Activated T-cell treated with anti-CD3 and anti-CD28 coated beads, Interleukin-2, amount 50 U/mL, for 24 hours (primary cell): Measurements from ENCODE around the gene GGCX.
"Not testable (repeated sequence)": the region's sequence is repeated elsewhere in the genome, so short reads cannot be mapped to it uniquely, and the experiment has no call there.

Experiments used
- DNase-seq: peaks from one replicate; pipeline ENCODE4 v3.0.0-alpha.2; 2020
- H3K27ac Mint-ChIP-seq: 2 replicates; pipeline ENCODE4 v1.8.0; 2020; ENCODE audit warnings: mild to moderate bottlenecking, mixed read lengths
- H3K27me3 Mint-ChIP-seq: 2 replicates; pipeline ENCODE4 v1.8.0; 2020; ENCODE audit warnings: mixed read lengths
- H3K36me3 Mint-ChIP-seq: 2 replicates; pipeline ENCODE4 v1.8.0; 2020; ENCODE audit warnings: low read depth, mixed read lengths
- H3K4me1 Mint-ChIP-seq: 2 replicates; pipeline ENCODE4 v1.8.0; 2020; ENCODE audit warnings: low read depth, mixed read lengths
- H3K4me3 Mint-ChIP-seq: 2 replicates; pipeline ENCODE4 v1.8.0; 2020; ENCODE audit warnings: mild to moderate bottlenecking, moderate library complexity, mixed read lengths
- H3K9me3 Mint-ChIP-seq: 2 replicates; pipeline ENCODE4 v1.8.0; 2020; ENCODE audit warnings: mixed read lengths

GGCX gene

DNA sequence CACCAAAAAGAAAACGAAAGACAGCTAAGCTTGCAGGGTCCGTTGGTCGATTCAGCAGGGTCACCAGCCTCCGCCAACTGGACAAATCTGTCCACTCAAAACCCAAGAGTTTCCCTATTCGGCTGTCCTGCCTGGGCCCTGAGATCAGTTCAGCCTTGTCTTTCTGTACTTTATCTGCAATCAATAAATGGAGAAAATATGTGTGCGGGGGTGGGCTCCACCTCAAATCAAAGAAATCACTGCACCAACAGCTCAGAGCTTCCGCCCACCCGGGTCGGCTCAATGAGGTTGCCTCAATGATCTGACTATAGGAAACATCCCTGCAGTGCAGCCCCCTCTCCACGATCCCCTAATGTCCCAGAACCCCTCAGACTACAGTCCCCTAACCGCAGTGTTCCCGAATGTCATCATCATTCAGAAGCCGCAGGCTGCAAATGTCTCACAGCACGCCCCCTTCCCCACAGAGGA is 447 bp downstream of the GGCX start:
- peak overlapping the region; percentile 98 for H3K27ac Mint-ChIP-seq
- no peaks in the 10 kb centered on the region for H3K27me3 Mint-ChIP-seq
- peaks cover 46% of the 10 kb centered on the region for H3K36me3 Mint-ChIP-seq
- no peaks in the 10 kb centered on the region for H3K9me3 Mint-ChIP-seq
- peak overlapping the region; percentile 94 for H3K4me3 Mint-ChIP-seq
- peaks cover 39% of the 10 kb centered on the region for H3K4me1 Mint-ChIP-seq
- DNase-seq, result no peak

DNA sequence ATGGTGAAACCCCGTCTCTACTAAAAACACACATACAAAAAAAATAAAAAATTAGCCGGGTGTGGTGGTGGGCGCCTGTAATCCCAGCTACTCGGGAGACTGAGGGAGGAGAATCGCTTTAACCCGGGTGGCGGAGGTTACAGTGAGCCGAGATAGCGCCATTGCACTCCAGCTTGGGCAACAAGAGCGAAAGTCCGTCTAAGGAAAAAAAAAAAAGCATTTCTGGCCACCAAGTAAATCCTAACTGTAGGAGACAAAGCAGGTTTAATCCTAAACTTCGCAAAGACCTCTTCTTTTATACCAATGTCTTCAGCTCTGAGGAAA is 928 bp downstream of the GGCX start:
- H3K27me3 Mint-ChIP-seq, H3K9me3 Mint-ChIP-seq, DNase-seq: not testable (repeated sequence)
- Mint-ChIP-seq H3K4me1 (peaks cover 40% of the 10 kb centered on the region), H3K27ac (peak overlapping the region; percentile 98), H3K4me3 (peak overlapping the region; percentile 94), H3K36me3 (peaks cover 50% of the 10 kb centered on the region)

DNA sequence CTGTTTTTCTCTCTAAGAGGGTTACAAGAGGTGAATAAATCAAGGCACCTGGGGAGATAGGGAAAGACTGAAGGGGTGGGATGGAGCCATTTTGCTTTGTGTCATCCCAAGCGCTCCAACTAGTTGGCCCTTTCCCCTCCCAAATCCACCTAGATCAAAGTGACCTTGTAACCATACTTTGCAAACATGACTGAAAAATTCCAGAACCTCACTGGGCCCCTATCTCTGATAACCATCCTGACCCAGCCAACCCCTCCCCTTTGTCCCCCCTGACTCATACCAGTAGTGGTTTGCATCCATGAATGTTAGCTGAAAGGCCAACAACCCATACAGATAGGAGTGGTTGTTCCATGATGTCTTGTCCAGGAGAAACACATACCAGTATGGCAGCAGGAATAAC is 3.1 kb downstream of the GGCX start:
- H3K4me1 Mint-ChIP-seq, result peaks cover 38% of the 10 kb centered on the region
- peak overlapping the region; percentile 53 for H3K27ac Mint-ChIP-seq
- no peak for DNase-seq
- H3K27me3 Mint-ChIP-seq, result no peaks in the 10 kb centered on the region
- peaks cover 71% of the 10 kb centered on the region for H3K36me3 Mint-ChIP-seq
- H3K4me3 Mint-ChIP-seq, result no peak overlapping the region
- no peaks in the 10 kb centered on the region for H3K9me3 Mint-ChIP-seq

DNA sequence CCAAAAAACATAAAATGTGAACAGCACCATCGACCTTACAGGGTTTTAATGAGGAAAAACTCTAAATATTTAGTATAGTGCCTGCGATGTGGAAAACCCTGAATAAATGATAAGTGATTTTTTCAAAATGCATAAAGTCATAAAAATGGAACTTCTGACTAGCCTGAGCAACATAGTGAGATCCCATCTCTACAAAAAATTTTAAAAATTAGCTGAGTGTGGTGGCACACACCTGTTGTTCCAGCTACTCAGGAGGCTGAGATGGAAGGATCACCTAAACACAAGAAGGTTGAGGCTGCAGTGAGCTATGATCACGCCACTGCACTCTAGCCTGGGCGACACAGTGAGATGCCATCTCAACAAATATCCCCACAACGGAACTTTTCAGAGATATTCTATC is 4.2 kb downstream of the GGCX start:
- H3K36me3 Mint-ChIP-seq, result peaks cover 81% of the 10 kb centered on the region
- peaks cover 37% of the 10 kb centered on the region for H3K4me1 Mint-ChIP-seq
- no peaks in the 10 kb centered on the region for H3K9me3 Mint-ChIP-seq
- H3K27ac Mint-ChIP-seq, result no peak overlapping the region
- H3K4me3 Mint-ChIP-seq, result no peak overlapping the region
- no peaks in the 10 kb centered on the region for H3K27me3 Mint-ChIP-seq
- no peak for DNase-seq

DNA sequence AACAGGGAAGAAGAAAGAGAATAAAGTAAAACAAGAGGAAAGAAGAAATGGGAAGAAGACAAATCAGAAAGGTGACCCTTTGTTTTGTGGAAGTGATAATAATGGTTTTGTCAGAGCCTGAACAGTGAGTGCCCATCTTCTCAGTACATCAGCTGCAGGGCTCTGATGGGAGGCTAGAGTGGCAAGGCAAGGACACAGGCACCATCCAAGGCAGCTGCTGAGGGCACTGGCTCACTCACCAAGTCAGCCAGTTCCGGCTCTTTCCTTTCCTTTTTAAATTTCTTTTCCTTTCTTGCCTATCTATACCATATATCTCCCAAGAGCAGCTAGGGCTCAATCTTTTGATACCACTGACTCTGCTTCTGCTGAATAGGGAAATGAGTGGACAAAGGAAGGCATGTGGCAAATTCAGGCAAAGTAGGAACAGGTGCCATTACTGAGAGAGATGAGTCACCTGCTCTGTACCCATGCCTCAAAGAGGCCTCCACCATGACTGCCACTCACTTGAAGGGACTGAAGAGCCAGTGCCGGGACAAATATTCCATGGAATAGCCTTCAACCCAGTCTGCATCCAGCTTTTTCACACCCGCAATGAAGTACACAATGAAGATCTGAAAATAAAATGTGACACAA is 6.2 kb downstream of the GGCX start:
- Mint-ChIP-seq H3K27ac (peak overlapping the region; percentile 18), H3K9me3 (no peaks in the 10 kb centered on the region), H3K36me3 (peaks cover 93% of the 10 kb centered on the region), H3K4me3 (no peak overlapping the region), H3K4me1 (peaks cover 29% of the 10 kb centered on the region), H3K27me3 (no peaks in the 10 kb centered on the region)
- DNase-seq, result no peak

DNA sequence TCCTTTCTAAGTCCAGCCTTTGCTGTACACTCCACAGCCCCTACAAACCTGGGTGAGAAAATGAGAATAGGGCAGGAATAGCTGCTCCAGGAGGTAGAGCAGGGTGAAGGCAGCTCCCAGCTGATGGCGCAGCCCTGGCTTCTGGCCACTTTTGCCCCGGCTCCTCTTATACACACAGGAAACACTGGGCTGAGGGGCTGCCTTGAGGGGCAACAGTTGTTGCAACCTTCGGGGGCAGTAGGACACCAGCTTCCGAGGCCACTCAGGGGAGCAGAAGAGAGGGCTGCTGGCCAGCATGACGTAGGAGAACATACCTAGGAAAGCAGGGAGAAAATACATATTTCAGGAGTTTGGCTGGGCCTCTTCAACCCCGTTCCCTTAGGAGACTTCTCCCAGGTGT is 8.1 kb downstream of the GGCX start:
- Mint-ChIP-seq H3K36me3 (peaks cover 94% of the 10 kb centered on the region), H3K4me3 (no peak overlapping the region), H3K27me3 (no peaks in the 10 kb centered on the region), H3K27ac (no peak overlapping the region), H3K4me1 (peaks cover 11% of the 10 kb centered on the region), H3K9me3 (no peaks in the 10 kb centered on the region)
- DNase-seq, result no peak

DNA sequence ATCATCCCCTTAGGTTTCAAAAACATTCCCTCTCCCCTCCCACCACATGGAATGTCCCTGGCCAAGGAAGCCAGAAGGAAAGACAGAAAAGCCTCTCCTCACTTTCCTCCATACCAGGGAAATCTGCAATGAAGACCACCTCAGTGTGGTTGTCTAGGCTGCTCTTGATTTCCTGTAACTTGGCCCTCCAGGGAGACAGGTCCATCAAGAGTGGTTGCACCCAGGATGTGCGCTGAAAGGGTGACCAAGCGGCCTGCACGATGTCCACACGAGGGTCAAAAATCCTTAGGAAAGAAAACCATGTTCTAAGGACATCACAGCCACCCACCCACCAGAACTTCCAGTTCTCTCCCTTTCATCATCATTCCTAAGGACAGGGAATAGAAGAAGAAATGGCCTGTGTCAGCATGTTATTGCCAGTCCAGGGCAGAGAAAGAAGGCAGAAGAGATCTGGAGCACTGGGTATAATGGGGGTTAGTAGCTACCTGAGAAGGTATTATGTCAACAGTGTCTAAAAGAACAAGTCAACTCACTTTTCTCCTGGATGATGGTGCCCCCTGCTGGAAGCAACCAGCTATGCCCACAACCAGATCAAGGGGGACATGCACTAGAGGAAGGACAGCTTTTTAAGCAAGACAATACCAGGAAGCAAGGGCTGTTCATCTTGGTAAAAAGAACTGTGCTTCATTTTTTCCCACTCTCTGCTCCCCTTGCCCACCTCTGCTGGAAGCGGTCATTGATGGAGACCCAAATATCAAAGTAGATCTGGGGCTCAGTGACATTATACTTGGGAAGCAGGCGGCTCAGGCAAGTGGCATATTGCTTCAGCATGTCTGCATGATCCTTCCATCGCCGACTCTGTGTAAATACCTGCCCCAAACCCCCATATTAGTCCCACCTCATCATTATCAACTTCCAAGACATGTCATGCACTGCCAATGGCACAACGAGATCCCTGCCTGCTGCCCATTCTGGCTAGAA is 9.3 kb downstream of the GGCX start:
- no peak overlapping the region for H3K4me3 Mint-ChIP-seq
- H3K36me3 Mint-ChIP-seq, result peaks cover 91% of the 10 kb centered on the region
- H3K27ac Mint-ChIP-seq, result peak overlapping the region; percentile 18
- H3K27me3 Mint-ChIP-seq, result no peaks in the 10 kb centered on the region
- no peaks in the 10 kb centered on the region for H3K9me3 Mint-ChIP-seq
- peak; percentile 87 for DNase-seq
- peaks cover 6% of the 10 kb centered on the region for H3K4me1 Mint-ChIP-seq

DNA sequence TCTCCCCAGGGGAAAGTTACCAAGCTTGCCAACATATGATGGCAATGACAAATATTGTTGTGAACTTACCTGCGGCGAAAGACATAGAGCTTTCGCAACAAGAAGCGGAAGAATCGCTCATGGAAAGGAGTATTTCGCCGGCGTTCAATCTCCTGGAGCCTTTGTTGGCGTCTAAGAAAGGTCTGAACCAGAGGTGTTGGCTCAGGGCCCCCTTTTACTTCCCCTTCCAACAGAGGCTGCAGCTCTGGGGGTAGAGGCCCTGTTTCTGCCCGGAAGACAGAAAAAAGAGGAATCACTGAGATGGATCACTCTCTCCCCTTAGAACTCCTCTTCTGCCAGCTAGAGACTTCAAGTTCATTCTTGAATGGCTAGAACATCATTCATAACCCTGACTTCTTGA is 10.8 kb downstream of the GGCX start:
- Mint-ChIP-seq H3K27me3 (no peaks in the 10 kb centered on the region), H3K36me3 (peaks cover 92% of the 10 kb centered on the region), H3K9me3 (no peaks in the 10 kb centered on the region), H3K27ac (no peak overlapping the region), H3K4me3 (no peak overlapping the region), H3K4me1 (peaks cover 6% of the 10 kb centered on the region)
- DNase-seq, result no peak

DNA sequence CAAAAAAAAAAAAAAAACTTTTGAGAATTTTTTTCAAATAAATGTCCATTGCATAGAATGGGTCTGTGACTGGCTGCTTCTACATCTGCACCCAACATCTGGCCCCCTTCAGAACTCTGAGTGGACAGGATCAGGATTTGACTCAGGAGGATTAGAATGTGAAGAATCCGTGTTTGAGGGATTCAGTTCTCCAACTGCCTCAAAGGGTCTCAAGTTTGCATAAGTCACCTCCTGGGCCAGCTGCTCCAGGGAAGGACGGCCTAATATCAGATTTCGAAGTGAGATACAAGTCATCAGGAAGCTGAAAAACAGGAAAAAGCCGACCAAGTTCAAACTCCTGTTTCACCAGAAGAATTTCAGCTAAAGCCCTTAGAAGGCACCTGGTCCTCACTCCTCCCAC is 11.5 kb downstream of the GGCX start:
- H3K27ac Mint-ChIP-seq, result peak overlapping the region; percentile 57

DNA sequence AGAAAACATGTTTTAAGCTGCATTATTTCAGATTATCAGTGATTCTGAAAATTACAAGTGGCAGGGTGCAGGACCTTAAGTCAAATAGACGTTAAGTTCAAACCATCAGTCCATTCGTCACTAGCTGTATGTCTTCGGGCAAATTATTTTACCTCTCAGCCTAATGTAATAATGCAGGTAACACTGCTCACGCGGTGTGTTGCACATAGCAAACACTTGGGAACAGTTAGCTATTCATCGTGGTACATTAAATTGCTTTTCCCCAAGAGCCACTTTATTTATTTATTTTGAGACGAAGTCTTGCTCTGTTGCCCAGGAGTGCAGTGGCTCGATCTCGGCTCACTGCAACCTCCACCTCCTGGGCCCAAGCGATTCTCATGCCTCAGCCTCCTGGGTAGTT is 12.2 kb downstream of the GGCX start:
- no peaks in the 10 kb centered on the region for H3K27me3 Mint-ChIP-seq
- no peak overlapping the region for H3K4me3 Mint-ChIP-seq
- peaks cover 7% of the 10 kb centered on the region for H3K4me1 Mint-ChIP-seq
- DNase-seq, result no peak
- peak overlapping the region; percentile 66 for H3K27ac Mint-ChIP-seq
- peaks cover 93% of the 10 kb centered on the region for H3K36me3 Mint-ChIP-seq
- no peaks in the 10 kb centered on the region for H3K9me3 Mint-ChIP-seq

More for the DNA sequence above, 11.5 kb downstream of the GGCX start:
- DNase-seq, result no peak
- Mint-ChIP-seq H3K9me3 (no peaks in the 10 kb centered on the region), H3K36me3 (peaks cover 93% of the 10 kb centered on the region), H3K27me3 (no peaks in the 10 kb centered on the region), H3K4me1 (peaks cover 4% of the 10 kb centered on the region), H3K4me3 (no peak overlapping the region)

DNA sequence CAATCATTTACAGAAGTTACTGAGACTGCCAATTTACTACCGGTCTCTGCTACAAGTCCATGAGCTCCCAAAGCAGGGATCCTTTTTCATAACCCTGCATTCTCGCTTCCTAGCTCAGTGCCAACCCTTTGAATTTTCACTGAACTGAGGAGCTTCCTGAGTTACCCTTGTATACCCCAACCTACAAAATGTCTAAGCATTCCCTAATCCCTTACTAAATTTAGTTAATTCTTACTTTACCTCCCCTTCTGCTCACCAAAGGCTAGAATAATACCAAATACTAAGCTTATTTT is 12.7 kb downstream of the GGCX start:
- Mint-ChIP-seq H3K4me3 (no peak overlapping the region), H3K36me3 (peaks cover 93% of the 10 kb centered on the region), H3K27ac (peak overlapping the region; percentile 66), H3K27me3 (no peaks in the 10 kb centered on the region), H3K9me3 (no peaks in the 10 kb centered on the region), H3K4me1 (peaks cover 10% of the 10 kb centered on the region)
- no peak for DNase-seq

DNA sequence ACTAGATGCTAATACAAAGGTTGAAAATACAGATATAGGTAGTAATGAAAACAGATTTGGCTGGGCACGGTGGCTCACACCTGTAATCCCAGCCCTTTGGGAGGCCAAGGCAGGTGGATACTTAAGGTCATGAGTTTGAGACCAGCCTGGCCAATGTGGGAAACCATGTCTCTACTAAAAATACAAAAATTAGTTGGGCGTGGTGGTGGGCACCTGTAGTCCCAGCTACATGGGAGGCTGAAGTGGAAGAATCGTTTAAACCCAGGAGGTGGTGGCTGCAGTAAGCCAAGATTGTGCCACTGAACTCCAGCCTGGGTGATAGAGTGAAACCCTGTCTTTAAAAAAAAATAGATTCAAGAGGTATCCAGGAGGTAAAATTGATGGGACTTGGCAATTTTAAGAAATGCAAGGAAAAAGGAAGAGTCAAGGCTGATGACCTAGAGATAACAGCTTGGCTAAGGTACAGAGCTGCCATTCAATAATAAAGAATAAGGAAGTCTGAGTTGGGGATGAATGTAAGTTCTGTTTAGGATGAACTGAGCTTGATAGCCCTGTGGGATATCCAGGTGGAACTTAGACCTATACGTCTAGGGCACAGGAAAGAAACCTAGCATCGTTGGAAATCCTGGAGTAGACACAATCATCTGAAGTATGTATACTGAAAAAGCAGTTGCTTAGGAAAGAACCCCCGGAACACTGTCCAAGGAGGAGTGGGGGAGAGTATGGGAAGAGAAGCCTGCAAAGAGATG is 13.3 kb downstream of the GGCX start:
- peaks cover 14% of the 10 kb centered on the region for H3K4me1 Mint-ChIP-seq
- H3K27ac Mint-ChIP-seq, result peak overlapping the region; percentile 66
- H3K36me3 Mint-ChIP-seq, result peaks cover 93% of the 10 kb centered on the region
- no peaks in the 10 kb centered on the region for H3K27me3 Mint-ChIP-seq
- DNase-seq, result no peak
- H3K9me3 Mint-ChIP-seq, result no peaks in the 10 kb centered on the region
- H3K4me3 Mint-ChIP-seq, result no peak overlapping the region

DNA sequence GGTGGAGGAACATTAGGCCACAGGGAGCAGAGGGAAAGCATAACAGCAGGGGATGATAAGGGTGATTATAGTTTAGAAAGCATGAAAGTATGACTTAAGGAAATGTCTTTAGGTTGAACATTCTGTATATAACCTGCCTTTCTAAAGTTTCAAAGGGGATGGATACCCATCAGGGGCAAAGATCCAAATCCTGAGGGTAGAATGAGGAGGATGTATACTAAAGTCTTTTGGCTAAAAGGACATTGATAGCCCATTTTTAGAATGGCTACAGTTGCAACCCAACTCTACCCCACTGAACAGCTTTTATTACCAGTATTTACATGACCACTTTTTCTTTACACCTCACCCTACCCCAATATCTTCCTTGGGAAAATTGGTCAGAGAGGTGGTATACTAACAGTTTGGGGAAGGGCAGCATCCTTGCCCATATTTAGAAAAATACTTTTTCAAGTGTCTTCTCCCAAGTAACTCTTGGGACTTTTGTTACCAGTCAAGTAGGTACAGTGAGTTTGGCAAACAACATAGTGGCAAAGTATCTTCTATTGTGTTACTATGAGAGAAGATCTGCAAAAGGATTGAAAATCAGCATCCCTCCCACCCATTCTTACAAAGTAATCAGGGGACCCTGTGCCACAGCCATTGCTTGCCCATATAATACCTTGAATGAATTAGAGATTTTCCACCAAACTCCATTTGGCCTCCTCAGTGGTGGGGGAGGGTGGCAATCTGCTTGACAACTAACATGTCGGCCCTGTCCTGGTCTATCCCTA is 14.0 kb downstream of the GGCX start:
- H3K36me3 Mint-ChIP-seq, result peaks cover 93% of the 10 kb centered on the region
- H3K9me3 Mint-ChIP-seq, result no peaks in the 10 kb centered on the region
- no peaks in the 10 kb centered on the region for H3K27me3 Mint-ChIP-seq
- no peak for DNase-seq
- peak overlapping the region; percentile 99 for H3K27ac Mint-ChIP-seq
- H3K4me3 Mint-ChIP-seq, result peak overlapping the region; percentile 36
- peaks cover 22% of the 10 kb centered on the region for H3K4me1 Mint-ChIP-seq

DNA sequence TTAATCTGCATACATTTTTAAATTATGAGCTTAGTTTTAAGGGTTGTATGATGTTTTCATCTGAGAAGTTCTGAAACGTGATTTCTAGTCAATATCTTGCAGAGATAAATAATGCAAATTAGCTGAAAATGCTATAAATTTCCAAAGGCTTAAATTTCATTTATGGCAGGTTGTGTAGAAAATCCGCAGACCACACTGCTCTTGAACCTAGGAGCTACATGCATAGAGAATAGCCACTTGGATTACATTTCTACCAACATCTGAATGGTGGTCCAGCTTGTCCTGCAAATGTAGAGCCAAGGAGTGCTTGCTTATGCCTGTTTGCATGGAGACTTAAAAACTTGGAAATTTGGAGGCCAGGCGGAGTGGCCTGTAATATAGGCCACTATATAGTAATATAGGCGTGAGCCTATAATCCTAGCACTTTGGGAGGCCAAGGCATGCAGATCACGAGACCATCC is 15.5 kb downstream of the GGCX start:
- Mint-ChIP-seq H3K27me3 (no peaks in the 10 kb centered on the region), H3K4me1 (peaks cover 31% of the 10 kb centered on the region), H3K36me3 (peaks cover 93% of the 10 kb centered on the region), H3K27ac (peak overlapping the region; percentile 99), H3K9me3 (no peaks in the 10 kb centered on the region), H3K4me3 (no peak overlapping the region)
- DNase-seq, result no peak
